Upper lobe of left lung (tissue), 4 donors: ENCODE data around the gene PCP2.

Experiments used
- CTCF ChIP-seq, 6 experiments: fragments of 450-650 bp in 4 of 6; fragments of 200-600 bp in 2 of 6; sonication (generic) in 2 of 6; IDR thresholded peaks; one replicate each; pipeline ENCODE4 v1.5.1; 2016 to 2019; ENCODE audit warnings: antibody characterized with exemption in 6 of 6
- EP300 ChIP-seq, 4 donors: sonication (generic); formaldehyde crosslinking; IDR thresholded peaks; one replicate each; pipeline ENCODE4 v1.5.1; 2017; ENCODE audit warnings: antibody characterized with exemption in 4 of 4, control low read depth in 2 of 4
- POLR2A ChIP-seq, 4 donors: fragments of 450-650 bp; IDR thresholded peaks; one replicate each; pipeline ENCODE4 v1.5.1; 2016 to 2017; ENCODE audit warnings: antibody characterized with exemption in 4 of 4, mild to moderate bottlenecking in 2 of 4
- POLR2AphosphoS5 ChIP-seq, 2 donors: sonication (generic); formaldehyde crosslinking; IDR thresholded peaks; one replicate each; pipeline ENCODE4 v1.5.1; 2017; ENCODE audit warnings: antibody characterized with exemption in 2 of 2

GRCh38 chr19:7676376-7676775 is 42.9 kb upstream of the PCP2 start:
- TF ChIP-seq CTCF (IDR thresholded peaks at IDR 0.05): no peak
- TF ChIP-seq POLR2A (IDR thresholded peaks at IDR 0.05): no peak
- peak in 1 of 2 donors; percentile 14 for TF ChIP-seq POLR2AphosphoS5 (IDR thresholded peaks at IDR 0.05)
- TF ChIP-seq EP300 (IDR thresholded peaks at IDR 0.05): no peak
